Measurements from ENCODE around the gene POC1B. TPM values are rescaled to one million over a fixed set of nuclear protein-coding genes. Genes with fewer than 3 reads are reported as not detected.

The POC1B gene
- total and polyA plus RNA-seq, 2 donors (not counting 3 experiments of a cell fraction or from before 2014, with no cell fraction given), result 7.1 to 18.2 TPM

- POLR2A ChIA-PET, result no interaction called here
- CTCF ChIA-PET, result interaction anchor here (0.6 to 0.7 kb wide), 2 partner anchors 15 to 488 kb away, joined by 3 read pairs; no protein-coding TSS in a partner anchor
- FAIRE-seq (peak; percentile 43), DNase-seq (ENCODE audit: low read depth, low spot score) (peak; percentile 40)
- H3K27me3 ChIP-seq (ENCODE audit: control insufficient read depth in 2 of 2, insufficient read depth in 2 of 2, low read length in 2 of 2), result no peaks in the 10 kb centered on the region
- H3K9me3 ChIP-seq (replicated peaks; ENCODE audit: control insufficient read depth, insufficient read depth, low read length), result no peaks in the 10 kb centered on the region
- intact Hi-C loops (cut with micrococcal nuclease) (no loop called here), dilution Hi-C loops (cut with MboI; ENCODE audit: extremely low pct_ligation_motif_present, low sequenced_read_pairs) (no loop called here)
- peaks cover 14% of the 10 kb centered on the region for H3K4me1 ChIP-seq (ENCODE audit: control insufficient read depth, extremely low read depth, insufficient read depth, low read length)
- no peak overlapping the region for H2AFZ ChIP-seq (ENCODE audit: low read depth, low read length)
- no peak overlapping the region for H3K4me2 ChIP-seq (ENCODE audit: insufficient read depth, low read length)
- no peak overlapping the region for H3K27ac ChIP-seq (ENCODE audit: insufficient read depth, low read depth, low read length)
- H4K20me1 ChIP-seq (replicated peaks; ENCODE audit: control insufficient read depth, extremely low read depth, insufficient read depth, low read length), result no peaks in the 10 kb centered on the region
- no peaks in the 10 kb centered on the region for H3K36me3 ChIP-seq (ENCODE audit: control insufficient read depth in 2 of 2, extremely low read depth in 1 of 2, insufficient read depth in 2 of 2, low read length in 2 of 2)
- H3K4me3 ChIP-seq (replicated peaks in 1 of 3; ENCODE audit: insufficient read depth in 1 of 3, low read depth in 1 of 3, low read length in 3 of 3), result no peak overlapping the region
- H3K9ac ChIP-seq (replicated peaks; ENCODE audit: extremely low read depth, insufficient read depth, low read length), result no peak overlapping the region
- H3K79me2 ChIP-seq (ENCODE audit: control insufficient read depth, insufficient read depth, low read length), result no peaks in the 10 kb centered on the region
- no peaks in the 10 kb centered on the region for H3K9me1 ChIP-seq (replicated peaks; ENCODE audit: control insufficient read depth, extremely low read depth, insufficient read depth, low read length)
- no TSS peak for BruUV-seq (replicated peaks)
- TF ChIP-seq MAX (IDR thresholded peaks at IDR 0.05; ENCODE audit: insufficient read depth, insufficient read length) (no peak), MYC (IDR thresholded peaks at IDR 0.05; ENCODE audit: low read depth, low read length) (no peak), EZH2 (IDR thresholded peaks at IDR 0.05; ENCODE audit: borderline replicate concordance, low read depth, low read length, severe bottlenecking) (no peak), POLR2AphosphoS5 (IDR thresholded peaks at IDR 0.05; ENCODE audit: insufficient read depth, low read depth, low read length) (no peak), CTCF (IDR thresholded peaks at IDR 0.05; ENCODE audit: extremely low read depth in 1 of 2, insufficient read depth in 1 of 2, low read depth in 1 of 2, low read length in 2 of 2) (no peak), GATA2 (IDR thresholded peaks at IDR 0.05; ENCODE audit: insufficient read depth, insufficient read length, low read depth, low read length) (no peak), FOS (IDR thresholded peaks at IDR 0.05; ENCODE audit: borderline replicate concordance, insufficient read depth, low read length) (no peak), POLR2A (IDR thresholded peaks at IDR 0.05; ENCODE audit: low read depth, low read length) (no peak), JUN (IDR thresholded peaks at IDR 0.05; ENCODE audit: borderline replicate concordance, insufficient read depth, insufficient read length, low read depth) (no peak)
These were observed 18.6 kb downstream of the POC1B start for GRCh38 chr12:89507015-89507824.

Data from endothelial cell of umbilical vein (primary cell).